Measurements from ENCODE around the gene PLXNA4. TPM values are rescaled to one million over a fixed set of nuclear protein-coding genes. Genes with fewer than 3 reads are reported as not detected.
"Not testable (repeated sequence)": the region's sequence is repeated elsewhere in the genome, so short reads cannot be mapped to it uniquely, and the experiment has no call there.

PLXNA4 gene
- polyA plus RNA-seq, 1 donor from 2014 or later, result not detected

GRCh38 chr7:132603220-132603833, 27.1 kb upstream of the PLXNA4 start:
- H3K27me3 Mint-ChIP-seq, result peaks cover 4% of the 10 kb centered on the region
- H3K36me3 Mint-ChIP-seq, result no peaks in the 10 kb centered on the region
- H3K9me3 Mint-ChIP-seq, result no peaks in the 10 kb centered on the region
- H3K27ac Mint-ChIP-seq, result no peak overlapping the region
- no peak overlapping the region for H3K4me3 Mint-ChIP-seq
- H3K4me1 Mint-ChIP-seq, result no peaks in the 10 kb centered on the region

- no peak overlapping the region for H3K27ac Mint-ChIP-seq
- peaks cover 4% of the 10 kb centered on the region for H3K27me3 Mint-ChIP-seq
- no peaks in the 10 kb centered on the region for H3K9me3 Mint-ChIP-seq
- no peaks in the 10 kb centered on the region for H3K36me3 Mint-ChIP-seq
- H3K4me1 Mint-ChIP-seq, result no peaks in the 10 kb centered on the region
- H3K4me3 Mint-ChIP-seq, result no peak overlapping the region
These were observed 25.5 kb upstream of the PLXNA4 start for GRCh38 chr7:132601783-132602182.

DNA sequence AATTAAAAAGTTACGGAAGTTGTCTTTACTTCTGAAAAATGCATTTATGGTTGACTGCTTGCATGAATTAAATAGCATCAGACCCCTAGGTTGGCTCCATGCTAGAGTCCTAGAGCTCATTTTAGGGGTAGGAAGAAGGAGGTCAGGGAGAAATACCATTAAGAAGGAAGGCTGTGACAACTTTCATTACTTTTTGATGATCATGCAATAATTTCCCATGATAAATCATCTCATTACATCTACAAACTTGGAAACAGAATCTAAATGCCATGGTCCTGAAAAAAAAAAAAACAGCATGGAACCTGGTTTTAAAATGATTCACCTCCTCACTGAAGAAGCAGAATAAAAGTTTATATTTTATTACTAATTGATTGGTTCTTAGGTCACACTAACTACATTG, 20.3 kb upstream of the PLXNA4 start:
- Mint-ChIP-seq H3K27ac (no peak overlapping the region), H3K9me3 (no peaks in the 10 kb centered on the region)

GRCh38 chr7:132594741-132595140, 18.5 kb upstream of the PLXNA4 start:
- not testable (repeated sequence) for H3K27ac Mint-ChIP-seq, H3K4me1 Mint-ChIP-seq, H3K4me3 Mint-ChIP-seq, H3K36me3 Mint-ChIP-seq, H3K9me3 Mint-ChIP-seq
- H3K27me3 Mint-ChIP-seq, result peaks cover 10% of the 10 kb centered on the region

More for the DNA sequence above, 20.3 kb upstream of the PLXNA4 start:
- Mint-ChIP-seq H3K4me1 (no peaks in the 10 kb centered on the region), H3K4me3 (no peak overlapping the region), H3K27me3 (peaks cover 10% of the 10 kb centered on the region), H3K36me3 (no peaks in the 10 kb centered on the region)

GRCh38 chr7:132592936-132593335, 16.7 kb upstream of the PLXNA4 start:
- Mint-ChIP-seq H3K4me1 (no peaks in the 10 kb centered on the region), H3K9me3 (no peaks in the 10 kb centered on the region), H3K27ac (no peak overlapping the region), H3K36me3 (peaks cover 2% of the 10 kb centered on the region), H3K4me3 (no peak overlapping the region), H3K27me3 (peaks cover 6% of the 10 kb centered on the region)

DNA sequence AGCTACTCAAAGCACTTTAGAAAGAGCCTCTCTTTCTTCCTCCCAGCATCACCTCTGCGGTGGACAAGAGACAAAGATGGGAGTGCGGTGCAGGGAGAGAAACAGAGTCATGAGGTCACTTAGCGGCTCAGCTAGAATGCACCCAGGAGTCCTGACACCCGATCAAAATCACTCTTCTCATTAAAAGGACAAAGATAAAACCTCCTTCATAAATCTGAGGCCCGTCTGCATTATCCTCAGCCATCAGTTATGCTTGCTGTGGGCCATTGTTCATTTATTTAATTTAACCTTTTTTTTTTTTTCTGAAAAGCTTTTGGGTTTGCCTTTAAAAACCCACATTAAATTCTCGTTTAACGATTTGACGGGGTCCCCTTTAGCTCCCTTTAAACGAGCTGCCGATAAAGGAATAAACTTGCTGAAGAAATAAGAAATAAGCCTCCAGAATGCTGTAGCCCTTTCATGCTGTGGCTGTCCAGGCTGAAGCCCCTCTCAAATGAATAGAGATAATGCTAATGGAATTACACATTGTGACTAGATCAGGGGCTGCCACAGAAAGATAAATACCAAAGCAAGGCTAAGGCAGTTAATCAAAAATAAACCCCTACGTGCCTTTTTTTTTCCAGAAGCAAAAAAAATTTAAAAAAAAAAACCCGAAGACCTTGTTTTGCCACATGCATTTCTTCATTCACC, 16.1 kb upstream of the PLXNA4 start:
- H3K27ac Mint-ChIP-seq, result no peak overlapping the region
- H3K4me3 Mint-ChIP-seq, result no peak overlapping the region
- peaks cover 3% of the 10 kb centered on the region for H3K36me3 Mint-ChIP-seq
- H3K9me3 Mint-ChIP-seq, result no peaks in the 10 kb centered on the region
- peaks cover 9% of the 10 kb centered on the region for H3K27me3 Mint-ChIP-seq
- H3K4me1 Mint-ChIP-seq, result no peaks in the 10 kb centered on the region

- peaks cover 5% of the 10 kb centered on the region for H3K36me3 Mint-ChIP-seq
- H3K9me3 Mint-ChIP-seq, result no peaks in the 10 kb centered on the region
- H3K27me3 Mint-ChIP-seq, result peaks cover 10% of the 10 kb centered on the region
- no peak overlapping the region for H3K27ac Mint-ChIP-seq
- no peaks in the 10 kb centered on the region for H3K4me1 Mint-ChIP-seq
- no peak overlapping the region for H3K4me3 Mint-ChIP-seq
These were observed 13.9 kb upstream of the PLXNA4 start for GRCh38 chr7:132590162-132590561.

DNA sequence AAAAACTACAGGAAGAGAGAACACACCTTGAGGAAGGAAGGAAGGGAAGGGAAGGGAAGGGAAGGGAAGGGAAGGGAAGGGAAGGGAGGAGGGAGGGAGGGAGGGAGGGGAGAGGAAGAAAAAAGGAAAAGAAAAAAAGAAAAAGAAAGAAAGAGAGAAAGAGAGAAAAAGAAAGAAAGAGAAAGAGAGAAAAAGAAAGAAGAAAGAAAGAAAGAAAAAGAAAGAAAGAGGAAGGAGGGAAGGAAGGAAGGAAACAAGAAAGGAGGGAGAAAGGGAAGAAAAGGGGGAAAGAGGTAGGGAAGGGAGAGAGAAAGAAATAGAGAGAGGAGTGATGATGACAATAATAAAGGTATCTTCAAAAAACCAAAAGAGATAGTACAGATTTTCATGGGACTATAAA, 12.3 kb upstream of the PLXNA4 start:
- H3K4me3 Mint-ChIP-seq, result no peak overlapping the region
- no peak overlapping the region for H3K27ac Mint-ChIP-seq
- H3K27me3 Mint-ChIP-seq, result peaks cover 10% of the 10 kb centered on the region
- H3K9me3 Mint-ChIP-seq, result no peaks in the 10 kb centered on the region
- H3K36me3 Mint-ChIP-seq, result peaks cover 5% of the 10 kb centered on the region
- no peaks in the 10 kb centered on the region for H3K4me1 Mint-ChIP-seq

- Mint-ChIP-seq H3K4me3 (peak overlapping the region in 1 of 4 donors; percentile 48), H3K27ac (no peak overlapping the region), H3K9me3 (no peaks in the 10 kb centered on the region), H3K27me3 (peaks cover 14% of the 10 kb centered on the region), H3K4me1 (no peaks in the 10 kb centered on the region), H3K36me3 (peaks cover 5% of the 10 kb centered on the region)
These were observed 8.7 kb upstream of the PLXNA4 start for GRCh38 chr7:132584796-132585494.

- no peak overlapping the region for H3K4me3 Mint-ChIP-seq
- H3K27ac Mint-ChIP-seq, result no peak overlapping the region
- peaks cover 0 to 2% (median 0%) of the 10 kb centered on the region in 3 donors for H3K9me3 Mint-ChIP-seq
- peaks cover 30% of the 10 kb centered on the region for H3K27me3 Mint-ChIP-seq
- no peaks in the 10 kb centered on the region for H3K4me1 Mint-ChIP-seq
- peaks cover 2% of the 10 kb centered on the region for H3K36me3 Mint-ChIP-seq
These were observed 5.2 kb upstream of the PLXNA4 start for GRCh38 chr7:132581431-132581830.

DNA sequence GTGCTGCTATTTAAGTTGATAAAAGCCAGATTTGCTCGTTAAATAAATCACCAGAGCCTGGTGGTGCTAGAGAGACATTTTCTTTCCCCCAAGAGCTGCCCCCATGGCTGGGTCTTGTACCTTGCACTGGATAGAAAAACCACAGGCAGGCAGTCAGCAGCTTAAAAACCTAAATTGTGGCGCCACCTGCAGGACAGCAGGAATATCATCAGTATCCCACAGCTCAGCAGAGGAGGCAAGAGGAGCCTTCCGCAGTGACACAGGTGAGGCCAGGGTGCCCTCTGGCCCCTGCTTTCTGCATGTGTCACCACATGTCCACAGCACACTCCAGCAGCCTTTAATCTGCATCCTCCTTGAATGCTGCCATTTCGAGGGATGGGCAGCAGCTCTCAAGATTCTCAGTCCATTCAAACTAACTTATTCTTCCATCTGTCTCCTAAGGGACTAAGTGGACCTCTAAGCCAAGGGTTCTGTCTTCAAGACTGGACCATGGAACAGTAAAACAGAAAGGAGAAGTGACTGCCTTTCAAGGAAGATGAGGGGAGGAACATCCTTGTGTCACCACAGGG, 4.5 kb upstream of the PLXNA4 start:
- Mint-ChIP-seq H3K27ac (no peak overlapping the region), H3K27me3 (peaks cover 35% of the 10 kb centered on the region), H3K4me3 (no peak overlapping the region)

DNA sequence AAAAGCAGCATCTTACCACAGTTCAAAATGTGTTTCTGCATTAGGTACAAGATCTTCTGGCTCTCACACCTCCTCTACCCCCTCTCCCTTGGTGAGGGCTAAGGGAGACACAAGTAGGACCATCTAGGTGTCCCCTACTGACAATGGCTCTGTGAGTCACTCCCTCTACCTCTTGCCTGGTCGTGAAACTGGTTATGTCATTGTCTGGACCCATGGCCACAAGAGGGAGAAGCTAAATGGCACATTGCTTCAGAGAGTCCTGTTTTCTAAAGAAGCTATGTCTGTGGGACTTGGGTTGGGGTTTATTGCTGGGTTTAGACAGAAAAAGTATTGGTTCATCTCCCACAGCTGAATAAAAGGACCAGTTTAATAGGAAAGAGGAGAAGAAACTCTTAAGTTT, 4.0 kb upstream of the PLXNA4 start:
- peaks cover 0 to 2% (median 0%) of the 10 kb centered on the region in 3 donors for H3K9me3 Mint-ChIP-seq
- H3K36me3 Mint-ChIP-seq, result peaks cover 2% of the 10 kb centered on the region
- peaks cover 40% of the 10 kb centered on the region for H3K27me3 Mint-ChIP-seq
- no peak overlapping the region for H3K4me3 Mint-ChIP-seq
- H3K4me1 Mint-ChIP-seq, result peaks cover 0 to under 1% (median 0%) of the 10 kb centered on the region in 3 donors
- no peak overlapping the region for H3K27ac Mint-ChIP-seq

More for the DNA sequence above, 4.5 kb upstream of the PLXNA4 start:
- Mint-ChIP-seq H3K4me1 (no peaks in the 10 kb centered on the region), H3K9me3 (peaks cover 0 to 2% (median 0%) of the 10 kb centered on the region in 3 donors), H3K36me3 (peaks cover 2% of the 10 kb centered on the region)

- H3K27ac Mint-ChIP-seq, result no peak overlapping the region
- peaks cover 48% of the 10 kb centered on the region for H3K27me3 Mint-ChIP-seq
- H3K9me3 Mint-ChIP-seq, result peaks cover 0 to 2% (median 0%) of the 10 kb centered on the region in 3 donors
- no peaks in the 10 kb centered on the region for H3K36me3 Mint-ChIP-seq
- peaks cover 0 to 3% (median 0%) of the 10 kb centered on the region in 3 donors for H3K4me1 Mint-ChIP-seq
- H3K4me3 Mint-ChIP-seq, result no peak overlapping the region
These were observed 3.1 kb upstream of the PLXNA4 start for GRCh38 chr7:132579260-132579899.

DNA sequence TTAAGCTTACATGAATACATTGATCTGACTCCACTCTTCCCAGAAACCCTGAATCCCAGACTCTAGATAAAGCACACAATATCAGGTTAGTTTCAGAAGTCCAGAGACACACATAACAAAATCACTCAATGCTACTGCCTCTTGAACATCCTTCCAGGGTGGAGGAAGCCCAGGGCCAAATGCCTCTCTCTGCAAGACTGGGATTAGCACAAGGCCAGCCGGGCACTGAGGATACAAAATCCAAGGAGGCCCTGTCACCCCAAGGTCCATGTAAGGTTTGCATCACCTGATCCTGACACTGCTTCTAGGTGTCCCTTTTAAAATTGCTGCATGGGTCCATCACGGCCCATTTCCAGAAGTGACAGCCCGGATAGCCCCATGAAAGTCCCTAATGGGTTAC, 2.6 kb upstream of the PLXNA4 start:
- no peaks in the 10 kb centered on the region for H3K36me3 Mint-ChIP-seq
- no peak overlapping the region for H3K4me3 Mint-ChIP-seq
- peaks cover 53% of the 10 kb centered on the region for H3K27me3 Mint-ChIP-seq
- peaks cover 0 to 2% (median 0%) of the 10 kb centered on the region in 3 donors for H3K9me3 Mint-ChIP-seq
- H3K27ac Mint-ChIP-seq, result no peak overlapping the region
- H3K4me1 Mint-ChIP-seq, result peaks cover 0 to 5% (median 0%) of the 10 kb centered on the region in 3 donors

DNA sequence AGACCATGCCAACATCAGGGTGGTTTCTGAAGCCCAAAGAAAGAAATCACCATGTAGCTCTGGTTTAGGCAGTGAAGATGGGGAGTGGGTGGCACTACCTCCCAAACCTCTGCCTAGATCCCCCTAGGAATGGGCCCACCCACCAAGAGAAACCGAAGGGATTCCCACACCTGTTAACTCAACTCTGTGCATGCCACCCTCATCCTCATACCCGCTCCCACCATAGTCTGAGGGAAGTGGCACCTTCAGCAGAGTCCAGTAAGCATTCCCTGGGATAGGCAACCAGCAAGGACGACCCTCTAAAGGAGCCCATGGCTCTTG, 1.7 kb upstream of the PLXNA4 start:
- Mint-ChIP-seq H3K36me3 (no peaks in the 10 kb centered on the region), H3K4me1 (peaks cover 0 to 5% (median 0%) of the 10 kb centered on the region in 3 donors), H3K27ac (no peak overlapping the region), H3K9me3 (peaks cover 0 to 2% (median 0%) of the 10 kb centered on the region in 3 donors), H3K27me3 (peaks cover 61% of the 10 kb centered on the region), H3K4me3 (peak overlapping the region in 1 of 4 donors; percentile 61)

Data from IgD-negative memory B cell (primary cell).